A673 (cell line): Measurements from ENCODE around the gene DDX53. TPM values are rescaled to one million over a fixed set of nuclear protein-coding genes. Genes with fewer than 3 reads are reported as not detected.

Experiments
- BruUV-seq: library from RNA; stranded (reverse); fragments of 400-500 nt; replicated peaks from 2 replicates; lab custom pipeline; 2021; lab: Mats Ljungman, UMichigan
- CTCF ChIA-PET: fragments of 300-600 bp; sonication (Branson Sonifier 250); formaldehyde crosslinking; loops from one replicate; lab custom pipeline; 2022; ENCODE audit warnings: antibody characterized with exemption; lab: Charles Lee
- POLR2A ChIA-PET: fragments of 300-600 bp; sonication (Branson Sonifier 250); formaldehyde crosslinking; loops from one replicate; lab custom pipeline; 2022; ENCODE audit warnings: antibody characterized with exemption; ENCODE audit not compliant: low non-redundant PET; lab: Charles Lee
- DNase-seq: peaks from one replicate; pipeline ENCODE4 v3.0.0-alpha.2; 2015; ENCODE audit warnings: low spot score
- H3K27ac ChIP-seq: fragments of 200-600 bp; sonication (generic); 2 replicates; pipeline ENCODE4 v1.5.1; 2016; ENCODE audit warnings: mixed run types, low read depth, mild to moderate bottlenecking, mixed read lengths, antibody characterized with exemption, low read length; ENCODE audit not compliant: poor library complexity, severe bottlenecking
- H3K27me3 ChIP-seq: fragments of 200-600 bp; sonication (generic); replicated peaks from 2 replicates; pipeline ENCODE4 v1.6.1; 2017; ENCODE audit warnings: mixed run types, low read depth, mild to moderate bottlenecking, mixed read lengths, antibody characterized with exemption, low read length; ENCODE audit not compliant: insufficient read depth, poor library complexity
- H3K36me3 ChIP-seq: fragments of 200-600 bp; sonication (generic); 2 replicates; pipeline ENCODE4 v1.6.1; 2016; ENCODE audit warnings: mixed run types, mild to moderate bottlenecking, mixed read lengths, antibody characterized with exemption, low read length; ENCODE audit not compliant: insufficient read depth, poor library complexity, severe bottlenecking
- H3K4me1 ChIP-seq: fragments of 200-600 bp; sonication (generic); 2 replicates; pipeline ENCODE4 v1.6.1; 2017; ENCODE audit warnings: mixed run types, mild to moderate bottlenecking, mixed read lengths, antibody characterized with exemption, low read length; ENCODE audit not compliant: insufficient read depth, poor library complexity, severe bottlenecking
- H3K4me3 ChIP-seq: fragments of 200-600 bp; sonication (generic); 2 replicates; pipeline ENCODE4 v1.5.1; 2016; ENCODE audit warnings: low read depth, mixed run types, mild to moderate bottlenecking, mixed read lengths, low read length; ENCODE audit not compliant: poor library complexity, severe bottlenecking
- H3K9me3 ChIP-seq: fragments of 200-600 bp; sonication (generic); 2 replicates; pipeline ENCODE4 v1.6.1; 2016; ENCODE audit warnings: mixed run types, low read depth, mild to moderate bottlenecking, mixed read lengths, antibody characterized with exemption, low read length; ENCODE audit not compliant: poor library complexity, severe bottlenecking
- CTCF ChIP-seq: fragments of 300-800, 200-600 bp; sonication (generic); conservative IDR thresholded peaks from 2 replicates; pipeline ENCODE4 v1.5.1; 2017; ENCODE audit warnings: low read depth, mild to moderate bottlenecking, antibody characterized with exemption, low read length, moderate library complexity, mixed read lengths
- EZH2 ChIP-seq: fragments of 200-600 bp; sonication (generic); IDR thresholded peaks from 2 replicates; pipeline ENCODE4 v1.6.1; 2017; ENCODE audit warnings: borderline replicate concordance, low read depth, mild to moderate bottlenecking, mixed read lengths, antibody characterized with exemption, low read length; ENCODE audit not compliant: poor library complexity, severe bottlenecking
- intact Hi-C: fragments of 100-400 bp; cut with micrococcal nuclease; formaldehyde crosslinking; loops from one replicate; pipeline ENCODE4 v1.10.0; 2022; ENCODE audit not compliant: unreplicated experiment
- total RNA-seq: library from RNA; stranded (reverse); gene quantifications from 2 replicates; pipeline ENCODE4 v1.2.3, GENCODE V29; 2021

The DDX53 gene
- total RNA-seq, 1 experiment from 2014 or later: not detected

GRCh38 chrX:22963196-22963595 is 36.6 kb upstream of the DDX53 start:
- Histone ChIP-seq H3K4me1 (no peaks in the 10 kb centered on the region), H3K27ac (no peak overlapping the region), H3K4me3 (no peak overlapping the region), H3K27me3 (no peaks in the 10 kb centered on the region), H3K36me3 (no peaks in the 10 kb centered on the region), H3K9me3 (no peaks in the 10 kb centered on the region)
- ChIA-PET CTCF (no interaction called here), POLR2A (no interaction called here)
- DNase-seq: no peak
- TF ChIP-seq CTCF (no peak), EZH2 (no peak)
- no TSS peak for BruUV-seq
- intact Hi-C loops: no loop called here

GRCh38 chrX:22968494-22968893 is 31.3 kb upstream of the DDX53 start:
- ChIA-PET CTCF (no interaction called here), POLR2A (no interaction called here)
- Histone ChIP-seq H3K27ac (no peak overlapping the region), H3K4me1 (no peaks in the 10 kb centered on the region), H3K9me3 (no peaks in the 10 kb centered on the region), H3K36me3 (no peaks in the 10 kb centered on the region), H3K4me3 (no peak overlapping the region), H3K27me3 (no peaks in the 10 kb centered on the region)
- no TSS peak for BruUV-seq
- intact Hi-C loops: no loop called here
- no peak for DNase-seq
- TF ChIP-seq EZH2: no peak
- no peak for TF ChIP-seq CTCF

GRCh38 chrX:22969411-22969810 is 30.3 kb upstream of the DDX53 start:
- Histone ChIP-seq H3K36me3 (no peaks in the 10 kb centered on the region), H3K27me3 (no peaks in the 10 kb centered on the region), H3K4me3 (no peak overlapping the region), H3K9me3 (no peaks in the 10 kb centered on the region), H3K27ac (no peak overlapping the region), H3K4me1 (no peaks in the 10 kb centered on the region)
- TF ChIP-seq CTCF: no peak
- TF ChIP-seq EZH2: no peak
- ChIA-PET CTCF (no interaction called here), POLR2A (no interaction called here)
- intact Hi-C loops: no loop called here
- no TSS peak for BruUV-seq
- no peak for DNase-seq
